Measurements from ENCODE around the gene PCDH9. TPM values are rescaled to one million over a fixed set of nuclear protein-coding genes. Genes with fewer than 3 reads are reported as not detected.

Gene PCDH9
- total RNA-seq, 1 experiment from 2014 or later, result 0.11 TPM

GRCh38 chr13:66577358-66577757 lies 652.8 kb downstream of the PCDH9 start:
- Mint-ChIP-seq H3K27me3 (ENCODE audit: insufficient read depth, unreplicated experiment) (no peaks in the 10 kb centered on the region), H3K9me3 (ENCODE audit: unreplicated experiment) (no peaks in the 10 kb centered on the region)
- BruUV-seq (replicated peaks), result no TSS peak

GRCh38 chr13:66576381-66576780 lies 653.8 kb downstream of the PCDH9 start:
- no peak for TF ChIP-seq CTCF (IDR thresholded peaks at IDR 0.05; ENCODE audit: insufficient read depth in 1 of 2, low read depth in 1 of 2, low read length in 1 of 2, severe bottlenecking in 1 of 2, unreplicated experiment in 1 of 2)
- H3K9me3 ChIP-seq, result no peaks in the 10 kb centered on the region
- CTCF ChIA-PET, result no interaction called here
- Mint-ChIP-seq H3K9me3 (ENCODE audit: unreplicated experiment) (no peaks in the 10 kb centered on the region), H3K27me3 (ENCODE audit: insufficient read depth, unreplicated experiment) (no peaks in the 10 kb centered on the region), H3K4me1 (ENCODE audit: low read depth, unreplicated experiment) (no peaks in the 10 kb centered on the region), H3K36me3 (ENCODE audit: insufficient read depth, unreplicated experiment) (no peaks in the 10 kb centered on the region), H3K27ac (ENCODE audit: unreplicated experiment) (no peak overlapping the region), H3K4me3 (ENCODE audit: unreplicated experiment) (no peak overlapping the region)
- intact Hi-C loops (cut with micrococcal nuclease; ENCODE audit: unreplicated experiment), result no loop called here
- POLR2A ChIA-PET, result no interaction called here
- no peaks in the 10 kb centered on the region for H3K27me3 ChIP-seq (replicated peaks; ENCODE audit: control insufficient read depth, insufficient read depth, low read length)
- no TSS peak for BruUV-seq (replicated peaks)
- no peak for DNase-seq
- H3K4me3 ChIP-seq (ENCODE audit: low read depth, low read length), result no peak overlapping the region
- H3K4me1 ChIP-seq, result no peaks in the 10 kb centered on the region
- no peaks in the 10 kb centered on the region for H3K36me3 ChIP-seq (ENCODE audit: control insufficient read depth, insufficient read depth, low read length)

More at GRCh38 chr13:66577358-66577757, 652.8 kb downstream of the PCDH9 start:
- Mint-ChIP-seq H3K36me3 (ENCODE audit: insufficient read depth, unreplicated experiment) (no peaks in the 10 kb centered on the region), H3K4me1 (ENCODE audit: low read depth, unreplicated experiment) (no peaks in the 10 kb centered on the region), H3K4me3 (ENCODE audit: unreplicated experiment) (no peak overlapping the region), H3K27ac (ENCODE audit: unreplicated experiment) (no peak overlapping the region)
- Histone ChIP-seq H3K36me3 (ENCODE audit: control insufficient read depth, insufficient read depth, low read length) (no peaks in the 10 kb centered on the region), H3K9me3 (no peaks in the 10 kb centered on the region), H3K27me3 (replicated peaks; ENCODE audit: control insufficient read depth, insufficient read depth, low read length) (no peaks in the 10 kb centered on the region), H3K4me3 (ENCODE audit: low read depth, low read length) (no peak overlapping the region), H3K4me1 (no peaks in the 10 kb centered on the region)
- ChIA-PET CTCF (no interaction called here), POLR2A (no interaction called here)
- DNase-seq, result no peak
- TF ChIP-seq CTCF (IDR thresholded peaks at IDR 0.05; ENCODE audit: insufficient read depth in 1 of 2, low read depth in 1 of 2, low read length in 1 of 2, severe bottlenecking in 1 of 2, unreplicated experiment in 1 of 2), result no peak
- intact Hi-C loops (cut with micrococcal nuclease; ENCODE audit: unreplicated experiment), result no loop called here

GRCh38 chr13:66574606-66575005 lies 655.5 kb downstream of the PCDH9 start:
- BruUV-seq (replicated peaks), result no TSS peak
- H3K27me3 ChIP-seq (replicated peaks; ENCODE audit: control insufficient read depth, insufficient read depth, low read length), result no peaks in the 10 kb centered on the region
- Mint-ChIP-seq H3K27me3 (ENCODE audit: insufficient read depth, unreplicated experiment) (no peaks in the 10 kb centered on the region), H3K4me1 (ENCODE audit: low read depth, unreplicated experiment) (no peaks in the 10 kb centered on the region), H3K27ac (ENCODE audit: unreplicated experiment) (no peak overlapping the region), H3K36me3 (ENCODE audit: insufficient read depth, unreplicated experiment) (no peaks in the 10 kb centered on the region), H3K9me3 (ENCODE audit: unreplicated experiment) (no peaks in the 10 kb centered on the region), H3K4me3 (ENCODE audit: unreplicated experiment) (no peak overlapping the region)
- H3K4me1 ChIP-seq, result no peaks in the 10 kb centered on the region
- intact Hi-C loops (cut with micrococcal nuclease; ENCODE audit: unreplicated experiment), result no loop called here
- TF ChIP-seq CTCF (IDR thresholded peaks at IDR 0.05; ENCODE audit: insufficient read depth in 1 of 2, low read depth in 1 of 2, low read length in 1 of 2, severe bottlenecking in 1 of 2, unreplicated experiment in 1 of 2), result no peak
- no peak overlapping the region for H3K4me3 ChIP-seq (ENCODE audit: low read depth, low read length)
- no peak for DNase-seq
- H3K36me3 ChIP-seq (ENCODE audit: control insufficient read depth, insufficient read depth, low read length), result no peaks in the 10 kb centered on the region
- H3K9me3 ChIP-seq, result no peaks in the 10 kb centered on the region
- ChIA-PET POLR2A (no interaction called here), CTCF (no interaction called here)

Measured in Caco-2 (cell line).